Upper lobe of left lung (tissue), 6 donors: Measurements from ENCODE around the gene ANGPTL4. TPM values are rescaled to one million over a fixed set of nuclear protein-coding genes. Genes with fewer than 3 reads are reported as not detected.

Experiments
- ATAC-seq, 2 donors: fragments of 200-7000 bp; cut with Tn5 transposase; one replicate each; pipeline ENCODE4 v1.9.1; 2022; ENCODE audit warnings: mild to moderate bottlenecking in 2 of 2, moderate library complexity in 2 of 2; ENCODE audit not compliant: low FRiP score in 2 of 2
- DNase-seq, 2 donors: peaks; one replicate each; pipeline ENCODE4 v3.0.0-alpha.2; 2019 to 2020
- H3K27ac ChIP-seq, 4 donors: fragments of 200-600 bp; sonication (generic); one replicate each; pipeline ENCODE4 v1.5.1; 2016 to 2019
- H3K27me3 ChIP-seq, 4 donors: fragments of 200-600 bp; sonication (generic); one replicate each; pipeline ENCODE4 v1.5.1; 2017 to 2019
- H3K36me3 ChIP-seq, 4 donors: fragments of 200-600 bp; sonication (generic); one replicate each; pipeline ENCODE4 v1.5.1; 2016 to 2019
- H3K4me1 ChIP-seq, 4 donors: fragments of 200-600 bp; sonication (generic); one replicate each; pipeline ENCODE4 v1.5.1; 2018 to 2019
- H3K4me3 ChIP-seq, 4 donors: fragments of 200-600 bp; sonication (generic); one replicate each; pipeline ENCODE4 v1.5.1; 2017 to 2019; ENCODE audit warnings: mild to moderate bottlenecking in 2 of 4, moderate library complexity in 1 of 4
- H3K9me3 ChIP-seq, 4 donors: fragments of 200-600 bp; sonication (generic); one replicate each; pipeline ENCODE4 v1.5.1; 2018 to 2019
- EP300 ChIP-seq, 4 donors: sonication (generic); formaldehyde crosslinking; IDR thresholded peaks; one replicate each; pipeline ENCODE4 v1.5.1; 2017; ENCODE audit warnings: antibody characterized with exemption in 4 of 4, control low read depth in 2 of 4
- POLR2A ChIP-seq, 4 donors: fragments of 450-650 bp; IDR thresholded peaks; one replicate each; pipeline ENCODE4 v1.5.1; 2016 to 2017; ENCODE audit warnings: antibody characterized with exemption in 4 of 4, mild to moderate bottlenecking in 2 of 4
- POLR2AphosphoS5 ChIP-seq, 2 donors: sonication (generic); formaldehyde crosslinking; IDR thresholded peaks; one replicate each; pipeline ENCODE4 v1.5.1; 2017; ENCODE audit warnings: antibody characterized with exemption in 2 of 2
- WGBS, 2 donors: methylation state at CpG; one replicate each; pipeline ENCODE4 v1.1.5; 2017 to 2018; 5-methylcytosine and 5-hydroxymethylcytosine counted together
- total RNA-seq, 6 donors: library from RNA; depleted of rRNA in 4 of 6; stranded (reverse); fragments of >200 nt in 4 of 6; gene quantifications; one replicate each; pipeline versions ENCODE4 v1.1.0 to v1.2.1, GENCODE V29; 2016 to 2021
- TF ChIP-seq, protein P1 (sequence below), 6 experiments: fragments of 450-650 bp in 4 of 6; fragments of 200-600 bp in 2 of 6; sonication (generic) in 2 of 6; IDR thresholded peaks; one replicate each; pipeline ENCODE4 v1.5.1; 2016 to 2019; ENCODE audit warnings: antibody characterized with exemption in 6 of 6
- donor health status: DM: no; HTN: no; CAD: no; lungs with moderate emphysema.
- donor health status: DM: no; HTN: yes; CAD: no; lungs with severe emphysema.

The ANGPTL4 gene
- total RNA-seq, 6 donors from 2014 or later, result 1.8 to 27.7 (median 13.4) TPM; not detected in 1

DNA sequence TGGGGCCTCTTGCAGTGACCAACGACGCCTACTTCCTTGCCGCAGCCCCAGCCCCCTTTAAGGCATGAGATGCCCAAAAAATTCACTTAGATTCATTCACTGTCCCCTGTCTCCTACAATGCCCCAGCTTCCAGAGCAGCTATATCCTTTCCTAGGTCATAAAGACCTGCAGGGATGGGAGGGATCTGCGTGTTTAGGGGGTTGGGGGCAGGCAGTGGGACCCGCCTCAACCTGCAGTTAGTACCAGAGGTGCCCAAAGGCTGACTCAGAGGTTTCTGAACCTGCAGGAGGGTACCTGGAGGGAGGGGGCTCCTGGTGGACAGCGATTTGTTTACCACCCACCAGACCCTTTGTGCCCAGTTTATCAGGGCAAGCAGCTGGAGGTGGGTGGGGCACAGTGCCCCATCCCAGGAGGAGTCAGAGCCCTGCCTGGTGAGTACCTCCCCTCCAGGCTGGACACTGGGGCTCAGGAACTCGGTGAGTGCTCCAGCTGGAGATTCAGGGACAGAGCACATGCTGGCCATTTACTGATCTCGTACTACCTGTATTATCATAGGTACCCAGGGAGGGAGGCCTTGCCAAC is 32.6 kb upstream of the ANGPTL4 start:
- Histone ChIP-seq H3K27ac (peak overlapping the region in 1 of 4 donors; percentile 4), H3K4me1 (peaks cover 21 to 36% (median 28%) of the 10 kb centered on the region in 4 donors), H3K4me3 (no peak overlapping the region), H3K9me3 (no peaks in the 10 kb centered on the region), H3K36me3 (peaks cover 0 to 60% (median 20%) of the 10 kb centered on the region in 4 donors), H3K27me3 (peaks cover 0 to 27% (median 11%) of the 10 kb centered on the region in 4 donors)
- DNase-seq, result no peak
- 80 to 84% methylated on average over 8 of the region's 8 CpGs for WGBS, 2 donors
- no peak for TF ChIP-seq POLR2A (IDR thresholded peaks at IDR 0.05)
- TF ChIP-seq EP300 (IDR thresholded peaks at IDR 0.05), result no peak
- TF ChIP-seq POLR2AphosphoS5 (IDR thresholded peaks at IDR 0.05), result no peak
- TF ChIP-seq, protein P1, sequence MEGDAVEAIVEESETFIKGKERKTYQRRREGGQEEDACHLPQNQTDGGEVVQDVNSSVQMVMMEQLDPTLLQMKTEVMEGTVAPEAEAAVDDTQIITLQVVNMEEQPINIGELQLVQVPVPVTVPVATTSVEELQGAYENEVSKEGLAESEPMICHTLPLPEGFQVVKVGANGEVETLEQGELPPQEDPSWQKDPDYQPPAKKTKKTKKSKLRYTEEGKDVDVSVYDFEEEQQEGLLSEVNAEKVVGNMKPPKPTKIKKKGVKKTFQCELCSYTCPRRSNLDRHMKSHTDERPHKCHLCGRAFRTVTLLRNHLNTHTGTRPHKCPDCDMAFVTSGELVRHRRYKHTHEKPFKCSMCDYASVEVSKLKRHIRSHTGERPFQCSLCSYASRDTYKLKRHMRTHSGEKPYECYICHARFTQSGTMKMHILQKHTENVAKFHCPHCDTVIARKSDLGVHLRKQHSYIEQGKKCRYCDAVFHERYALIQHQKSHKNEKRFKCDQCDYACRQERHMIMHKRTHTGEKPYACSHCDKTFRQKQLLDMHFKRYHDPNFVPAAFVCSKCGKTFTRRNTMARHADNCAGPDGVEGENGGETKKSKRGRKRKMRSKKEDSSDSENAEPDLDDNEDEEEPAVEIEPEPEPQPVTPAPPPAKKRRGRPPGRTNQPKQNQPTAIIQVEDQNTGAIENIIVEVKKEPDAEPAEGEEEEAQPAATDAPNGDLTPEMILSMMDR (IDR thresholded peaks at IDR 0.05), result no peak
- no peak for ATAC-seq

DNA sequence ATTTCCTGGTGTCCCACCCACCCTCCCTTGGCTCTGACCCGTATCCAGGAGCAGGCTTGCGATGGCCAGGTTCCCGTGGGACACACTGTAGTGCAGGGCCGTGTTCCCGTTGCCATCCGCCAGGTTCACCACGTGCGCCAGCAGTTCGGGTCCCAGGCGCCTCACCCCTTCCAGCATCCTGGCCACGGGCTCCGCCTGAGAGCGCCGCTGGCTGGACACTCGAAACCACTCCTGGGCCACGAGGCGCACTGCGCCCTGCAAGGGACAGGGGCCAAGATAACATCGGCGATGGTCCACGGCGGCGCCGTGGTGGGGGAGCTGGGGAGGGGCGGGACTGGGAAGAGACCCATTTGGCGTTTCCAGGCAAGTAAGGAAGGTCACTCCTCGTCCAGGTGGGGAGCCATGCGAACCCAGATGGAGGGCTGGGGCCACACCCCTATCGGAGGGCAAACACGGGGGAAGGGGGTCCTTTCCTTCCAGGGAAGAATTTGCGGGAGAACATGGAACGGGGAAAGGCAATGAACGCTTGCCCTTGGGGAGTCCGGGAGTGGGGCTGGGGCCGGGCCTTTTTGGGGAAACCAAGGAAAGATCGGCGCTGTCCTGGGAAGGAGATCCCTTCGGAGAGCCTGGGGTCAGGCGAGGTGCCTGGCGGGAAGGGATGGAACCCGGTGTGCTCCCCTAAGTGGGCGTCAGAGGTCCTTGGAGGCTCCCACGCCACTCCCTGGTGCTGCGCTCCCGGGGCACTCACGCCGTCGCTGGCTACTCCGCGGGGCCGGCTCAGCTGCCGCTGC is 30.8 kb upstream of the ANGPTL4 start:
- H3K27me3 ChIP-seq, result peaks cover 0 to 27% (median 11%) of the 10 kb centered on the region in 4 donors

DNA sequence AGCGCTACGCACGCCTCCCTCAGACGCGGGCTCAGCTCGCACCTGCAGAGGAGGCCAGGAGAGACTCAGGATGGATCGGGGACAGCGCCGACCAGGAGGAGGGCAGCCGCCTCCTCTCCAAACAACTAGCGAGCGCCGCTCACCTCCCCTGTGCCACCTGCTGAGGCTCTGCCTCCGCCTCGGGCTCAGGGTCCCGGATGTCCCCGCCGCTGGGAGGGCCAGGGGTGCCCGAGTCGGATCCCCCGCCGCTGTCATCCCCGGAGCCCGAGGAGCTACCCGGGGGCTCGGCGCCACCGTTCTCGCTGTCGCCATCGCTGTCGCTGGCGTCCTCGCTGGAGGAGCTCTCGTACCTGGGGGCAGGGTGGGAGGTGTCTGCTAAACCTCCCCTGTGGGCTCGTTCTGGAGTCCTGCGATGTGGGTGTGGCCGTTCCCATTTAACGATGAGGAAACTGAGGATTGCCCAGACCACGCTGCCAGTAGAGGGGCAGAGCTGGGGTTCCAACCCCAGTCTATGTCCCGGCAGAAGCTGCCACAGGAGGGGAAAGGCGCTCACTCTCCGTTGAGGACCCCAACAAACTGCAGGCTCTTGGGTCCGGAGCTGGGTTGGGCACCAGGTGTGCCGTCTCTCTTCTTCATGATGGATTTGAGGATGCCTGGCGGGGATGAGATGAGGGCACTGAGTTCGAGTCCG is 30.0 kb upstream of the ANGPTL4 start:
- H3K27me3 ChIP-seq, result peaks cover 0 to 27% (median 11%) of the 10 kb centered on the region in 4 donors
- no peak for ATAC-seq
- H3K4me1 ChIP-seq, result peaks cover 22 to 50% (median 39%) of the 10 kb centered on the region in 4 donors
- H3K4me3 ChIP-seq, result peak overlapping the region in 2 of 4 donors; percentile 38 to 45
- H3K9me3 ChIP-seq, result no peaks in the 10 kb centered on the region
- peaks cover 0 to 45% (median 20%) of the 10 kb centered on the region in 4 donors for H3K36me3 ChIP-seq
- H3K27ac ChIP-seq, result peak overlapping the region in 1 of 4 donors; percentile 61
- TF ChIP-seq POLR2AphosphoS5 (IDR thresholded peaks at IDR 0.05), result no peak
- TF ChIP-seq, protein P1 (IDR thresholded peaks at IDR 0.05), result no peak
- TF ChIP-seq EP300 (IDR thresholded peaks at IDR 0.05), result no peak
- no peak for TF ChIP-seq POLR2A (IDR thresholded peaks at IDR 0.05)
- 50 to 56% methylated on average over 22 to 24 of the region's 48 CpGs for WGBS, 2 donors
- DNase-seq, result peak in 1 of 2 donors; percentile 82

More for the DNA sequence above, 30.8 kb upstream of the ANGPTL4 start:
- DNase-seq, result peak in 1 of 2 donors; percentile 84
- Histone ChIP-seq H3K27ac (peak overlapping the region in 1 of 4 donors; percentile 13), H3K36me3 (peaks cover 0 to 51% (median 20%) of the 10 kb centered on the region in 4 donors), H3K4me3 (no peak overlapping the region), H3K9me3 (no peaks in the 10 kb centered on the region), H3K4me1 (peaks cover 22 to 49% (median 36%) of the 10 kb centered on the region in 4 donors)
- peak in 1 of 2 donors; percentile 15 for TF ChIP-seq POLR2AphosphoS5 (IDR thresholded peaks at IDR 0.05)
- TF ChIP-seq, protein P1 (IDR thresholded peaks at IDR 0.05), result no peak
- TF ChIP-seq EP300 (IDR thresholded peaks at IDR 0.05), result no peak
- TF ChIP-seq POLR2A (IDR thresholded peaks at IDR 0.05), result no peak
- 37 to 54% methylated on average over 32 to 52 of the region's 52 CpGs for WGBS, 2 donors
- no peak for ATAC-seq

DNA sequence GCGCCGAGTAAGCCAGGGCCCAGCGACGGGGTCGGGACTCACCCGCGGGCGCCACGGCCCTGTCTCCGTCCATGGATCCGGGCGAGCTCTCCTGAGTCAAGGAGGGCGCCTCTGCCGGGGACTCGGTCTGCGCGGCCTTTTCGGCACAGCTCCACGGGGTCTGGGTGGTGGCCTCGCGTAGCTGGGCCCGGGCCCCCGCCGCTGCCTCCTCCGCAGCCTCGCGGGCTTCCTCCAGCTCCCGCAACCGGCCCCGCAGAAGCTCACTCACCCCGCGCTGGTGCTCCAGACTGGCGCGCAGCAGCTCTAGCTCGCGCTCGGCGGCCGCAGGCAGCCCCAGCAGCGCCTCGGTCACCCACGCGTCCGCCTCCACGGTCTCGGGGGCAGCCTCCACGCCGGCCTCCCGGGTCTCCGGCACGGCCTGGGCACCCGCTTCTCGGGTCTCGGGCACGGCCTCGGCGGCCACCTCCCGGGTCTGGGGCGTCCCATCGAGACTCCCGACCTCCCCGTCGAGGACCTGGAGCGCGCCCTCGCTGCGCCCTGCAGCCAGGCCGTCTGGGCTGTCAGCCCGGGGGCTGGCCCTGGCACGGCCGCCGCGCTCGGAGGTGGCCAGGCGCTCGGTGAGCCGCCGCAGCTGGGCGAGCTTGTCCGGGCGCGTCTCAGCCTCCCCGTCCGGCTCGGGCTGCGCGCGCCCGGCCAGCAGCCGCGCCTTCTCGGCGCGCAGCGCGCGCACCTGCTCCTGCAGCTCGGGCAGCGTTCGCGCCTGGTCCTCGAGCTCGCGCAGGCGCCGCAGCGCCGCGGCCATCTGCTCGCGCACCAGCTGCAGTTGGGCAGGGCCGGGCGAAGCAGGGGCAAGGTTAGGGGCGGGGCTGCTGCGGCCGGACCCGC is 29.3 kb upstream of the ANGPTL4 start:
- H3K4me1 ChIP-seq, result peaks cover 22 to 55% (median 44%) of the 10 kb centered on the region in 4 donors
- ATAC-seq (peak; percentile 48 to 73), DNase-seq (peak; percentile 63 to 95)
- 37 to 53% methylated on average over 6 to 76 of the region's 117 CpGs for WGBS, 2 donors
- H3K4me3 ChIP-seq, result peak overlapping the region in 3 of 4 donors; percentile 38 to 45 (median 38)
- peak overlapping the region in 2 of 4 donors; percentile 59 to 61 for H3K27ac ChIP-seq
- no peaks in the 10 kb centered on the region for H3K9me3 ChIP-seq
- peaks cover 0 to 27% (median 11%) of the 10 kb centered on the region in 4 donors for H3K27me3 ChIP-seq
- TF ChIP-seq, protein P1 (IDR thresholded peaks at IDR 0.05), result no peak
- TF ChIP-seq POLR2A (IDR thresholded peaks at IDR 0.05) (no peak), EP300 (IDR thresholded peaks at IDR 0.05) (no peak), POLR2AphosphoS5 (IDR thresholded peaks at IDR 0.05) (no peak)
- H3K36me3 ChIP-seq, result peaks cover 0 to 41% (median 19%) of the 10 kb centered on the region in 4 donors
